SK-N-SH (cell line): Measurements from ENCODE around the gene CUEDC1. TPM values are rescaled to one million over a fixed set of nuclear protein-coding genes. Genes with fewer than 3 reads are reported as not detected.
A peak's percentile ranks its signal among the peaks of the same experiment; 100 is the strongest.

Source experiments
- CTCF ChIA-PET: fragments of 300-600, 350-600 bp; formaldehyde crosslinking; extraction: SDS; loops from one replicate; lab custom pipeline; 2021; lab: Yijun Ruan, JAX
- POLR2A ChIA-PET: fragments of 350-600 bp; sonication (Branson Sonifier 250); formaldehyde crosslinking; extraction: SDS; loops from one replicate; lab custom pipeline; 2020; ENCODE audit warnings: antibody characterized with exemption, inconsistent platforms; lab: Yijun Ruan, JAX
- DNase-seq: peaks from one replicate; pipeline ENCODE4 v3.0.0; 2012
- H2AFZ ChIP-seq: fragments of 200-600 bp; sonication (generic); 2 replicates; pipeline ENCODE4 v1.8.1; 2016; ENCODE audit warnings: antibody characterized with exemption, mild to moderate bottlenecking, low read depth
- H3F3A ChIP-seq: fragments of 200-600 bp; sonication (generic); replicated peaks from 2 replicates; pipeline ENCODE3; 2016; ENCODE audit warnings: antibody characterized with exemption, mild to moderate bottlenecking; ENCODE audit not compliant: insufficient read depth
- H3K27ac ChIP-seq, 2 experiments: fragments of 200-500 bp in 1 of 2; fragments of 200-600 bp in 1 of 2; sonication (Bioruptor generic) in 1 of 2; sonication (generic), shearing (Covaris generic) in 1 of 2; 2 replicates each; pipeline versions ENCODE4 v1.5.1 to v1.6.1; 2014 to 2016; ENCODE audit warnings: low read depth in 2 of 2, inconsistent platforms in 1 of 2, low read length in 1 of 2, mild to moderate bottlenecking in 1 of 2, mixed read lengths in 1 of 2
- H3K27me3 ChIP-seq: fragments of 200-600 bp; sonication (generic), shearing (Covaris generic); 2 replicates; pipeline ENCODE4 v1.6.1; 2016; ENCODE audit warnings: mixed run types; ENCODE audit not compliant: insufficient read depth
- H3K36me3 ChIP-seq, 2 experiments: fragments of 200-500 bp in 1 of 2; fragments of 200-600 bp in 1 of 2; sonication (Bioruptor generic) in 1 of 2; sonication (generic) in 1 of 2; replicated peaks in 1 of 2; 2 replicates each; pipeline versions ENCODE3 to v1.5.1; 2014 to 2016; ENCODE audit warnings: low read length in 1 of 2, mild to moderate bottlenecking in 1 of 2; ENCODE audit not compliant: insufficient read depth in 2 of 2, control insufficient read depth in 1 of 2
- H3K4me1 ChIP-seq, 2 experiments: fragments of 200-500 bp in 1 of 2; fragments of 200-600 bp in 1 of 2; sonication (Bioruptor generic) in 1 of 2; sonication (generic), shearing (Covaris generic) in 1 of 2; 2 replicates each; pipeline versions ENCODE4 v1.5.1 to v1.6.1; 2014 to 2016; ENCODE audit warnings: low read depth in 1 of 2, low read length in 1 of 2, mixed run types in 1 of 2; ENCODE audit not compliant: insufficient read depth in 2 of 2, control insufficient read depth in 1 of 2
- H3K4me2 ChIP-seq: fragments of 200-600 bp; sonication (generic), shearing (Covaris generic); 2 replicates; pipeline ENCODE4 v1.6.1; 2017; ENCODE audit warnings: mixed run types
- H3K4me3 ChIP-seq, 2 experiments: fragments of 200-500 bp in 1 of 2; fragments of 200-600 bp in 1 of 2; sonication (Bioruptor generic) in 1 of 2; sonication (generic), shearing (Covaris generic) in 1 of 2; 2 replicates each; pipeline versions ENCODE4 v1.5.1 to v1.8.1; 2014 to 2016; ENCODE audit warnings: low read depth in 2 of 2, inconsistent platforms in 1 of 2, low read length in 1 of 2, mild to moderate bottlenecking in 1 of 2, mixed read lengths in 1 of 2, moderate library complexity in 1 of 2
- H3K79me2 ChIP-seq: fragments of 200-600 bp; sonication (generic); 2 replicates; pipeline ENCODE4 v1.8.1; 2017; ENCODE audit warnings: mild to moderate bottlenecking; ENCODE audit not compliant: insufficient read depth
- H3K9ac ChIP-seq: fragments of 200-600 bp; sonication (generic); 2 replicates; pipeline ENCODE4 v1.6.1; 2017; ENCODE audit warnings: mixed run types
- H3K9me2 ChIP-seq: fragments of 200-600 bp; sonication (generic); 2 replicates; pipeline ENCODE4 v1.6.1; 2017; ENCODE audit warnings: mixed run types
- H3K9me3 ChIP-seq: fragments of 200-600 bp; sonication (generic); 2 replicates; pipeline ENCODE4 v1.6.1; 2017; ENCODE audit warnings: mixed run types, mild to moderate bottlenecking, moderate library complexity
- H4K20me1 ChIP-seq: fragments of 200-600 bp; sonication (generic); 2 replicates; pipeline ENCODE4 v1.6.1; 2017; ENCODE audit warnings: mild to moderate bottlenecking, mixed run types; ENCODE audit not compliant: insufficient read depth
- CTCF ChIP-seq: fragments of 200-600 bp; sonication (generic); IDR thresholded peaks from 2 replicates; pipeline ENCODE4 v1.6.1; 2017; ENCODE audit warnings: antibody characterized with exemption, mild to moderate bottlenecking, moderate library complexity
- EP300 ChIP-seq, 2 experiments: IDR thresholded peaks; 2 replicates each; pipeline versions ENCODE4 v1.4.0 to v1.6.1; 2012; ENCODE audit warnings: borderline replicate concordance in 1 of 2, low read depth in 1 of 2, low read length in 1 of 2
- FOSL2 ChIP-seq: IDR thresholded peaks from 2 replicates; pipeline ENCODE4 v1.4.0; 2012; ENCODE audit warnings: low read depth, mild to moderate bottlenecking, moderate library complexity, borderline replicate concordance
- GATA2 ChIP-seq: sonication (generic); formaldehyde crosslinking; IDR thresholded peaks from 2 replicates; pipeline ENCODE4 v1.5.0; 2020; ENCODE audit warnings: mild to moderate bottlenecking, missing genetic modification reagents
- NRF1 ChIP-seq: IDR thresholded peaks from 2 replicates; pipeline ENCODE4 v1.6.1; 2012; ENCODE audit warnings: low read depth, mild to moderate bottlenecking, low read length
- PBX3 ChIP-seq: IDR thresholded peaks from 2 replicates; pipeline ENCODE4; 2012
- POLR2AphosphoS5 ChIP-seq: IDR thresholded peaks from 2 replicates; pipeline ENCODE4 v1.6.1; 2012; ENCODE audit warnings: low read depth, low read length
- RAD21 ChIP-seq: IDR thresholded peaks from 2 replicates; pipeline ENCODE4 v1.6.1; 2012; ENCODE audit warnings: mild to moderate bottlenecking, low read length
- RCOR1 ChIP-seq: fragments of 150-350 bp; IDR thresholded peaks from 2 replicates; pipeline ENCODE4 v1.6.1; 2017; ENCODE audit warnings: antibody characterized with exemption, low read length
- SMC3 ChIP-seq: IDR thresholded peaks from 2 replicates; pipeline ENCODE4 v1.6.1; 2012; ENCODE audit warnings: low read depth, low read length, improper control_type of control experiment
- TEAD4 ChIP-seq: IDR thresholded peaks from 2 replicates; pipeline ENCODE4 v1.4.0; 2012; ENCODE audit warnings: mild to moderate bottlenecking, borderline replicate concordance; ENCODE audit not compliant: insufficient read depth
- USF1 ChIP-seq: IDR thresholded peaks from 2 replicates; pipeline ENCODE4 v1.4.0; 2012; ENCODE audit warnings: low read depth, borderline replicate concordance
- YY1 ChIP-seq: IDR thresholded peaks from 2 replicates; pipeline ENCODE4 v1.4.0; 2012; ENCODE audit warnings: low read depth, mild to moderate bottlenecking
- ZBTB33 ChIP-seq: IDR thresholded peaks from 2 replicates; pipeline ENCODE4 v1.4.0; 2012; ENCODE audit warnings: low read depth, borderline replicate concordance
- WGBS: methylation state at CpG from one replicate; pipeline ENCODE4 v1.1.6; 2017; ENCODE audit warnings: low lambda C conversion rate; 5-methylcytosine and 5-hydroxymethylcytosine counted together
- polyA plus RNA-seq, 3 experiments: library from polyadenylated mRNA; depleted of rRNA; stranded (reverse); fragments of >200 nt; gene quantifications; 2 replicates each; pipeline ENCODE4 v1.2.3, GENCODE V29; 2012

The CUEDC1 gene
- polyA plus RNA-seq, 1 of the 3 experiments (the other 2 are of a cell fraction): 58.9 TPM

- no peak overlapping the region for H3K4me2 ChIP-seq
- H3K9me2 ChIP-seq: no peaks in the 10 kb centered on the region
- no peak for TF ChIP-seq RCOR1
- TF ChIP-seq EP300 (IDR thresholded peaks at IDR 0.05; ENCODE audit: borderline replicate concordance in 1 of 2, low read depth in 1 of 2, low read length in 1 of 2): no peak
- TF ChIP-seq GATA2 (CRISPR knock-in tag): no peak
- no peak for TF ChIP-seq CTCF
- TF ChIP-seq USF1: no peak
- CTCF ChIA-PET: interaction anchor here (0.8 to 25.6 kb wide), 4 partner anchors 9 to 247 kb away, joined by 3 to 1002 read pairs (median 87); partner anchors contain the start of genes SRSF1 and VEZF1
- 95% methylated on average over 5 of the region's 5 CpGs for WGBS
- no peak for DNase-seq
- H3F3A ChIP-seq: peaks cover 39% of the 10 kb centered on the region
- H4K20me1 ChIP-seq: no peaks in the 10 kb centered on the region
- no peak overlapping the region for H2AFZ ChIP-seq
- POLR2A ChIA-PET: no interaction called here
- peaks cover 33 to 38% of the 10 kb centered on the region in 2 experiments; a peak in 3 of 4 replicates for H3K4me1 ChIP-seq
- H3K79me2 ChIP-seq: peaks cover 4% of the 10 kb centered on the region
- H3K9me3 ChIP-seq: no peaks in the 10 kb centered on the region
- H3K27ac ChIP-seq: peak overlapping the region in 1 of 2 experiments; percentile 96; a peak in 1 of 4 replicates
- H3K27me3 ChIP-seq: no peaks in the 10 kb centered on the region
- no peak overlapping the region for H3K9ac ChIP-seq
- H3K36me3 ChIP-seq: peaks cover 6 to 40% of the 10 kb centered on the region in 2 experiments
- no peak overlapping the region for H3K4me3 ChIP-seq
Measured at GRCh38 chr17:57866723-57867122, 88.5 kb downstream of the CUEDC1 start.

GRCh38 chr17:57866319-57866718, 88.9 kb downstream of the CUEDC1 start:
- no peak overlapping the region for H3K4me3 ChIP-seq
- H3K9me2 ChIP-seq: no peaks in the 10 kb centered on the region
- POLR2A ChIA-PET: no interaction called here
- no peak for DNase-seq
- H3K27ac ChIP-seq: no peak overlapping the region
- peaks cover 4% of the 10 kb centered on the region; the same call in 1 of the 2 replicates for H3K79me2 ChIP-seq
- no peaks in the 10 kb centered on the region for H4K20me1 ChIP-seq
- no peaks in the 10 kb centered on the region for H3K9me3 ChIP-seq
- H3K36me3 ChIP-seq: peaks cover 6 to 39% of the 10 kb centered on the region in 2 experiments
- H3K27me3 ChIP-seq: no peaks in the 10 kb centered on the region
- no peak overlapping the region for H3K9ac ChIP-seq
- no peak overlapping the region for H2AFZ ChIP-seq
- CTCF ChIA-PET: interaction anchor here (0.8 to 25.6 kb wide), 3 partner anchors 9 to 132 kb away, joined by 3 to 1002 read pairs (median 171); partner anchors contain the start of genes SRSF1 and VEZF1
- 93% methylated on average over 10 of the region's 10 CpGs for WGBS
- TF ChIP-seq NRF1 (no peak), FOSL2 (no peak), GATA2 (CRISPR knock-in tag) (no peak), PBX3 (no peak), ZBTB33 (no peak), SMC3 (no peak), YY1 (no peak), RAD21 (no peak), POLR2AphosphoS5 (no peak), TEAD4 (no peak)
- H3F3A ChIP-seq: peaks cover 37% of the 10 kb centered on the region
- peaks cover 37 to 40% of the 10 kb centered on the region in 2 experiments; a peak in 3 of 4 replicates for H3K4me1 ChIP-seq
- H3K4me2 ChIP-seq: no peak overlapping the region
